ENCODE data around the gene ADGRG2.

Gene ADGRG2, protein sequence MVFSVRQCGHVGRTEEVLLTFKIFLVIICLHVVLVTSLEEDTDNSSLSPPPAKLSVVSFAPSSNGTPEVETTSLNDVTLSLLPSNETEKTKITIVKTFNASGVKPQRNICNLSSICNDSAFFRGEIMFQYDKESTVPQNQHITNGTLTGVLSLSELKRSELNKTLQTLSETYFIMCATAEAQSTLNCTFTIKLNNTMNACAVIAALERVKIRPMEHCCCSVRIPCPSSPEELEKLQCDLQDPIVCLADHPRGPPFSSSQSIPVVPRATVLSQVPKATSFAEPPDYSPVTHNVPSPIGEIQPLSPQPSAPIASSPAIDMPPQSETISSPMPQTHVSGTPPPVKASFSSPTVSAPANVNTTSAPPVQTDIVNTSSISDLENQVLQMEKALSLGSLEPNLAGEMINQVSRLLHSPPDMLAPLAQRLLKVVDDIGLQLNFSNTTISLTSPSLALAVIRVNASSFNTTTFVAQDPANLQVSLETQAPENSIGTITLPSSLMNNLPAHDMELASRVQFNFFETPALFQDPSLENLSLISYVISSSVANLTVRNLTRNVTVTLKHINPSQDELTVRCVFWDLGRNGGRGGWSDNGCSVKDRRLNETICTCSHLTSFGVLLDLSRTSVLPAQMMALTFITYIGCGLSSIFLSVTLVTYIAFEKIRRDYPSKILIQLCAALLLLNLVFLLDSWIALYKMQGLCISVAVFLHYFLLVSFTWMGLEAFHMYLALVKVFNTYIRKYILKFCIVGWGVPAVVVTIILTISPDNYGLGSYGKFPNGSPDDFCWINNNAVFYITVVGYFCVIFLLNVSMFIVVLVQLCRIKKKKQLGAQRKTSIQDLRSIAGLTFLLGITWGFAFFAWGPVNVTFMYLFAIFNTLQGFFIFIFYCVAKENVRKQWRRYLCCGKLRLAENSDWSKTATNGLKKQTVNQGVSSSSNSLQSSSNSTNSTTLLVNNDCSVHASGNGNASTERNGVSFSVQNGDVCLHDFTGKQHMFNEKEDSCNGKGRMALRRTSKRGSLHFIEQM

DNA sequence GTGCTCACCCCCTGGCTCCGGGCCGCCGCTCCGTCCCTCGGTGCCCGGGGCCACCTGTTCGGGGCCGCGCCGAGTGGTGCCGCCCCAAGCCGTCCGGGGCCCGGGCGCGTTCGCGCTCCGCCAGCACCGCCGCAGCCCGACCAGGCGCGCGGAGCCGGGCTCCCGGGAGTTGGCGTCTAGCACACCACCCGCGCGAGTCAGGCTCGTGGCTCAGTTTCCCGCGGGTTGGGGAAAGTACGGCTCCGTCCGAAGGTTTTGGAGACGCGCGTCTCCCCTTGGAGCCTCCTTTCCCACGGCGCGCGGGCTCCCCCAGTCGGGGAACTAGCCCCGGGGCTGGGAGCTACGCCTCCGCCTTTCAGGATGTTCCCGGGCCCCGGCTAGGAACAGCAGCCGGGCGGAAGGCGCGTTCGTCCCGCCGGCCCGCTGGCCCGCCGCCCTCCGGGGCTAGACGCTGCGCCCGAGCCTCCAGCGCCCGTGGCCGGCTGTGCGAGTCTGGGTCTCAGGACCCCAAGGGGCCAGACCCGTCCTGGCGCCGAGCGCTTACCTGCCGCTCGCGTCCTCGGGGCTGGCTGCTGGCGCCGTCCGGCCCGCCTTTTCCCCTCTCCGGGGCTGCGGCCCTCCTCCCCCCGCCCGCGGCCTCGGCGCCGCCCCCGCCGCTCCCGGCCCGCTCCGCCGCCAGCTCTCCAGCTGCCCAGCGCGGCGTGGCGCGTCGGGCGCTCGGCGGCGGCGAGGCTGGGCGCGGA is at the start of gene ADGRG2:
ADGRG2 (minus strand) TSS at position 571 of the 743 bp plus-strand sequence. CDS start 53,634 bp downstream, outside the sequence.
- DNase-seq: no peak

DNA sequence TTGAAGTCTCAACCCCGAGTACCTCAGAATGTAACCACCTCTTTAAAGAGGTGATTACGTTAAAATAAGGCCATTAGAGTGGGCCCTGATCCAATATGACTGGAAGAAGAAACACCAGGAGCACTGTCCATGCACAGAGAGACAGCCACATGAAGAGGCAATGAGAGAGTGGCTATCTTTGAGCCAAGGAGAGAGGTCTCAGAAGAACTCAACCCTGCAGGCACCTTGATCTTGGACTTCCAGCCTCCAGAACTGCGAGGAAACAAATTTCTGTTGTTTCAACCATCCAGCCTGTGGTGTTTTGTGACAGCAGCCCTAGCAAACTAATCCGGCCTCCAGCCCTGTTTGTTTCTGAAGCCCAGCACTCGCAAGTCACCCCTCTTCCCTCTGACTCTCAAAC is 46.3 kb upstream of the ADGRG2 start:
- DNase-seq: no peak

DNA sequence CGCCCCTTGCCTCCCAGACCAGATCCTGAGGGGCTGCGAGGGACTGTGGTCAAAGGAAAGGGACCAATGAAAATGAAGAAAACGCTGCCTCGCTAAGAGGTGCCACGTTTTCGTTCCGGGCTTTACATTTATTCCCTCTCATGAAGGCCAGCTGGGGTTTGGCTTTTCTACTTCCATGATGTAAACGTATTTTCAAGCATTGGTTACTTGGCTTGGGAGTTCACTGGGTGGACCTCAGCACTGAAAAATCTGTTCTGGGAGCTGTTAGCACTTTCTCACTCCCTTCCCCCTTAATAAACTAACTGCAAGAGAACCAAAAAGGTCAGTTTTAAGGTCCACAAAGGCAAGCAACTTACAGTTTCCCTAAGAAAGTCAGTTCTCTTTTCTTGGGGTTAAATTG is 40.6 kb upstream of the ADGRG2 start:
- no peak for DNase-seq

DNA sequence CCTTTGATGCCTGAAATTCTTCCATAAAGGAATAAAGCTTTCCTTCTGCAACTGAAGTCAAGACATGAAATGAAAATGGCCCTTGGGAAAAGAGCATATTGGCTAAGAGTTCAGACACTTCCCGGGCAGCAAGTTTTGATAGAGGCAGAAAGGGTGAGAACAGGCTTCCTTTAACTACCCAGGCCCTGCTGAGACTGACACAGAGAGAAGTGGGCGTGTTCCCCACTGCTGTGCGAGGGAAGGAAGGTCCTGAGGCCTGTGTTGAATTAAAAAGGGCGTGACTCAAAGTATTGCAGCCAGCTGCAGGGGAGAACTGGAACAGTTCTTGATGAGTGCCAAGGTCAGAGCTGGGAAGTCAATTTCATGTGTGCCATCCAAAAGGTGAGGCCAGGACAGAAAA is 33.9 kb upstream of the ADGRG2 start:
- DNase-seq: no peak

DNA sequence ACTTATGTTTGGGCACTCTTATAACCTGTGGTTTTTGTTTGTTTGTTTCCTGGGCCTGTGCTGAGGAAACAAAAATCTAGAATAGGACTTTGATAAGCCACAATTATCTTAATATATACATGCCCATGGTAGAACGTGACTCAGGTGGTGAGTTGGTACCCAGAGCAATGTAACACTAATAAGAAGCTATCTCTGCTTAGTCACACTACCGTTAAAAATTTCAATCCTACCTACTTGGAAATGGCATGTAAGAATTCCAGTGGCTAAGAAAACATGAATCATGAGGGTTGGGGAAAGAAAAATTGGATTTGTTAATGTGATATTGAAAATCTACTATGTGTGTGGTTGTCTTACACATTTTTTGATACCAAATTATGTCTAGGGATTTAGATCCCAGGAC is 30.5 kb upstream of the ADGRG2 start:
- no peak for DNase-seq

DNA sequence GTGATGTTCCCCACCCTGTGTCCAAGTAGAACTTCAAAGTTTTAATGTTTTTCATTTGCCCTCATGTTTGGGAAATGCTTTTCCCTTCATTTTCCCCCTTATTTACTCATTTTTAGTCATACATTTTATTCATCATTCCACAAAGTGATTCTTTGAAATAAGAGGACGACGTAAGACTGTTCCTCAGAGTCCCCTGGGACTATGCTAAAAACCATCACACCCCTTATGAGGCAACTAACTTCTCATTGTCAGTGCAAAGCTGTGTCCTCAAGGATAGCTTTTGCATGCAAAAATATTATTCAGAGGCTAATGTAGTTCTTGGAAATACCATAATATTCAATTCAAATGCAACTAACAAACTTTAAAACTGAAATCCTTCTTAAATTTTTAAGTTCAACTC is 14.8 kb upstream of the ADGRG2 start:
- no peak for DNase-seq

DNA sequence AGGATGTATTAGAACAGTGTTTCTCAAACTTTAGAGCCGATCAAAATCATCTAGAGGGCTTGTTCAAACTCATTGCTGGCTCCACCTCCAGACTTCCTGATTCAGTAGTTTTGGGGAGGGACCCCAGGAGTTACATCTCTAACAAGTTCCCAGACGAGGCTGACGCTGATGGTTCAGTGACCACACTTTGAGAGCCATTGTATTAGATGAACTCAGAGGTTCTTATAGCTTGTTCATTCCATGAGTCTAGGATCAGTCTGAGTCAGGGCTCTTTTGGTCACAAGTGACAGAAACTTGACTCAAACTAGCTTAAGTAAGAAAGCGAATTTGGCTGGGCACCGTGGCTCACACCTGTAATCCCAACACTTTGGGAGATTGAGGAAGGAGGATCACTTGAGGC is 11.5 kb upstream of the ADGRG2 start:
- DNase-seq: no peak

DNA sequence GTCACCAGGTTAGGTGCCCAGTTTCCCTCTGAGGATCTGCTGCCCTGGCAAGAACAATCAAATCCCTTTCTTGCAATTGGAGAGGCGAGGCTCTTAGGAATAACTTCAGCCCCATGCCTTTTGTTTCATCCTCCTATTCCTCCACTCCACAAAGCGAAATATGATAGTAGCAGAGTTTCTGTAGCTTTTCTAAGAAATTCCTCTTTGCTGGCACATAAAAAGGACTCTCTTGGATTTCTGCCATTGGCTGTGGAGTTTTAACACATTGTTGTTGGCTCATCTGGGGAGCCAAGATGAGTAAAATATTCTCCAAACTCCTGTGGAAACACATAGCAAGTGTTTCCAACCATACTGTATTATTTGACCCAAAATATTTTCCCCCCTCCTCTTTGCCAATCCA is 11.0 kb upstream of the ADGRG2 start:
- no peak for DNase-seq

DNA sequence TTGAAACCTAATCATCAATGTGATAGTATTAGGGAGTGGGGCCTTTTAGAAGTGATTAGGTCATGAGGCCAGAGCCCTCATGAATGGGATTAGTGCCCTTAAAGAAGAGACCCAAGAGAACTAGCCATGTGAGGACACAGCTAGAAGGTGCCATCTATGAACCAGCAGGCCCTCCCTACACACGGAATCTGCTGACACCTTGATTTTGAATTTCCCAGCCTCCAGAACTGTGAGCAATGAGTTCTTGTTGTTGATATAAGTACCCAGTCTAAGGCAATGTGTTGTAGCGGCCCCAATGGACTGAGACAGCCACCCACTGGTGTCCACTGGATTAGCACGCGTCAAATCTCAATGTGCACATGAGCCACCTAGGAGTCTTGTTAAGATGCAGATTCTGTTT is 8.4 kb upstream of the ADGRG2 start:
- no peak for DNase-seq

DNA sequence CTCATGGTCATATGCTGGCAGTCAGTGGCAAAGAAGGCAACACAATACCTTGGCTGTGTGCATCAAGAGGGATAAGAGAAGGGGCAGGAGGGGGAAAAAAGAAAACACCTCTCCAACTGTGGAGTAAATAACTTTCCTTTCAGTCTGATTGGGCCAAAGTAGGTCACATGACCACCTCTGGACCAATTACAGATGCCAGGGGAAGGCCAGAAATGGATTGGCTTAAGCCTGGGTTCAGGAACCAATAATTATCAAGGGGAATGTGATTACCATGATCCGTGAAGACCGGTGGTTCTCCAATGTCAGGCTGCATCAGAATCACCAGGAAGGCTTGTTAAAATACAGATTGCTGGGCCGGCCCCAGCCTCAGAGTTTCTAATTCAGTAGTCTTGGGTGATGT is 7.4 kb upstream of the ADGRG2 start:
- no peak for DNase-seq

DNA sequence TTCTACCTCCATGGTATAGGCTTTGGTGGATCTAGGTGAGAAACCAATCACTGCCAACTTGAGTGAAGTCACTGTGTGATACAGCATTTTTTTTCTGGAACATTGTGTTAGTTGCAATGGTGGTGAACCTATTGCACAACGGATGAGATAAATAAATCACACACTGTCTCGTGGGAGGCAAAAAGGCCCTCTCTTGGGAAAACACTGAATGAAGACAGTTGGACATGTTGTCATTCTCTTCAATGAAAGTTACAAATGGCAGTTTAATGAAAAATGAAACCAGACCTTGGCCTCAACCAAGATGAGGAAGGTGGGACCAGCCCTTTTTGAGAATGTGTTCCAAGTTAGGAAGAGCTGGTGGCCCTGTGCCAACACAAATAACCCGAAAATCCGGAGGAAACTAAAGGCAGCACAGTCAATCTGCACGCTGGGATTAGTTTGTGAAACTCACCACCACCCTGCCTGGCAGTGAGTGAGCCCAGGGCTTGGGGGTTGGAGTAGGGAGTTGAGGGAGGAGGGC is 5.4 kb upstream of the ADGRG2 start:
- no peak for DNase-seq

DNA sequence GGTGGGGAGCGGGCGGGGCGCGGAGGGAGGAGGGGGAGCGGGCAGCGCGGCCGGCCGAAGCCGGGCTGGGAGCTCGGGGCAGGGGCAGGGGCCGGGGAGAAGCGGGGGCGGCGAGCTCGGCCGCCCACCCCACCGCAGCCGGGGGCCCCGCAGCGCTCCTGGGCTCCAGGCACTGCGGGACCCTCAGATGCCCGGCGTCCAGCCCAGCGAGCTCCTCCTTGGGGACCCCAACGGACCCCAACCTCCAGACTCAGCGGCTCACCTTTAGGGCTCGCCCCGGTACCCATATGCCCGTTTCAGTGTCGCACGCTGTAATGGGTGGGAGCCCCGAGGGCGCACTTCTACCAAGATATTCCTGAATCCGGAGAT is 357 bp upstream of the ADGRG2 start:
- DNase-seq: no peak

DNA sequence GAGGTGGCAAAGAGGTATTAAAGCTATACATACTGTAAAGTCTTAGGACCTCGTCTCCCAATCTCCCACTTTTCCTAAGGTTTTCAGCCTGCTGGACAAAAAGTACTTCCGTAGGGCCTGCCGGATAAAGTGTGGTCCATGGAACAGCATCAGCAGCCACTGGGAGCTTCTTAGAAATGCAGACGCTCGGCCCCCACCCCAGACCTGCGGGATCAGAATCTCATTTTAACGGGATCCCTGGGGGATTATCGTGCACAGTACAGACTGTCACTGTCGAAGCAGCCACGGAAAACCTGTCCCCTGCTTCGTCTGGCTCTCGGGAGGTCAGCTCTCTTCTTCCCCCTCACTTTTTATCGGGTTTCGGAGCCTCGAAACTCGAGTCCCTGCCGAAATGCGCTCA is 802 bp downstream of the ADGRG2 start:
- DNase-seq: no peak

DNA sequence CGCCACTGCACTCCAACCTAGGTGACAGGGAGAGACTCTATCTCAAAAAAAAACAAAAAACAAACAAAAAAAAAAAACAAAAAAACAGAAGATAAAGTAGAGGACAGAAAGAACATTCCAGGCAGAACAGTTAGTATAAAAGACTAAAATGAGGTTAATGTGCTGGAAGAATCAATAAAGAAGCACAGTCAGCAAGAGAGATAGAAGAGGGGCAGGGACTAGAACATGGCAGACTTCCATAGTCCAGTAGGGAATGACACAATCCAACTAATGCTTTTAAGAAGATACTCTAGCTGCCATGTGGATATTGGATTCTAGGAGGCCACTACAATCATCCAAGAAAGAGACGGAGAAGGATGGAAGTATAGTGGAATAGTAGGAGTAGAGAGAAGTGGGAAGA is 11.6 kb downstream of the ADGRG2 start:
- no peak for DNase-seq

DNA sequence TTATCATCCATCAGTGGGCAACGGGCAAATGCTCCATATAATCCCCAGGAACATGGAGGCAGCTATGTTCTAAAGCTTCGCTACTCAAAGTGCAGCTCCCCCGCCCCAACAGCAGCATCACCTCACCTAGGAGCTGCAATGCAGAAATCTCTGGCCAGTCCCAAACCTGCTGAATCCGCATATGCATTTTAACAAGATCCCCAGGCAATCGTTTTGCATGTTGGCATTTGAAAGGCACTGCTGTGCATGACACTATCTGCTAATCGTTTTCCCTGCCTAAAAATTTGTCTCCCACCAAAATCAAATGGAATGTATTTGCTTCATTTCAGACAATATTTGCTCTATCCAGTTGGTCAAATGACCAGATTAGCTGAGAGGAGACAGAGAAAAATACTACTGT is 15.2 kb downstream of the ADGRG2 start:
- no peak for DNase-seq

DNA sequence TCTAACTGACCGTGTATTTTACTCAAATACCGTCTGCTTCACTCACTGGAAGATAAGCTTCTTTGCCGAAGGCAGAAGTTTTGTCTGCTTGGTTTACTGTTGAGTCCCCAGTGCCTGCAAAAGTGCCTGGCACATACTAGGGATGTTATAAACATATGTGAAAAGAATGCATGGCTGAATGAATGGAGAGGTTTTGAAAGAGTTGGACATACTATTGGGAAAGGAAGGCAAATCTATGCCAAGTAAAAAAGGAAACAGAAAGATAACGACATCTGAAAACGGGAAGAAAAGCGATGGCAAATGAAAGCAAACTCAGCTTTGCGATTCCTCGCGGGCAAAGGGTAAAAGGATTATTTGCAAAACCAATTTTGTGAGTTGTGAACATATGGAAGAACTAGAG is 21.7 kb downstream of the ADGRG2 start:
- no peak for DNase-seq

DNA sequence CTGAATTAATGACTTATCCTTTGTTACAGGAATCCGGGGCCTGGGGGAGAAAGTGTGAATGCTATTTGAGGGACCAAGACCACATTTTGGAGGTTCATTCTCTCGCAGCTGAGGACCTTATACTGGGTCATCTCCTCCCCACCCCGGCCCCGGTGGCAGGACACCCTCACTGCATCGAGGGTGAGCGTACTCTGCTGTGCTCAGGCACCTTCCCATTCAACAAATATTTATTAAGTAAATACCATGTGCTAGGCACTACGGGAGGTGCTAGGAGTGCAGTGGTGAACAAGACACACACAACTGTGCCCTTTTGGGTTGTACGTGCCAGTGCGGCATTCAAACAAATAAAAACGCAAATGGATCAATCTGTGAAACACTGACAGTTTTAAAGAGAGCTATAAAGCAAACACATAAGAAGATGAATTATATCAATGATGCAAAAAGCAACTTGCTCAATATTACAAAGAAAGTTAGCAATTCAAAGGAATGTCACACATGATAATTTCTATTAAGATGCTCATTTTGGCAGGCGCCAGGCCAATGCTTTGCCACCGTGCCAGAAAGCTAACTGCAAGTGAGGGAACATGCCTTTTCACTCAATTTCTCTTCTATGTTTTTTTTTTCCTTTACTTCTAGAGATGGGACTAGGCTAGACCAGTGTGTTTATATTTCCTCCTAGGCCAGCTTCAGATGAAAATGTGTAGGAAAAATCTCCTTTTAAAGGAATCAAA is 24.6 kb downstream of the ADGRG2 start:
- no peak for DNase-seq

DNA sequence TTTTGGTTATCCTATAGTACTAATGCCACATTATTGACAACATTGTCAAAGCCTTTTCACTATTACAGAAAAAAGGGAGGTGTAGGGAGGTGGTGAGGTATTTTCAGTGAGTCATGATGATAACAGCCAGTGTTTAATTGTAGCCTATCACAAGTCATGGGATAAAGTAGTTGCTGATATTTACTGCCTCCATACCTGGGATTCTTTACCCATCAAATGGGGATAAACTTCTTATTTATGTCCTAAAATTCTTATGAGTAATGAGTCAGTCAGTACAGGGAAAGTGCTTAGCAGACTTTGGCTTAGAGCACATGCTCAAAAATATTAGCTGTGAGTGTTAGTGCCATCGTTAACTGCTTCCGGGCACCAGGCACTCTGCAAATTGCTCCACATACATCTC is 25.7 kb downstream of the ADGRG2 start:
- no peak for DNase-seq

DNA sequence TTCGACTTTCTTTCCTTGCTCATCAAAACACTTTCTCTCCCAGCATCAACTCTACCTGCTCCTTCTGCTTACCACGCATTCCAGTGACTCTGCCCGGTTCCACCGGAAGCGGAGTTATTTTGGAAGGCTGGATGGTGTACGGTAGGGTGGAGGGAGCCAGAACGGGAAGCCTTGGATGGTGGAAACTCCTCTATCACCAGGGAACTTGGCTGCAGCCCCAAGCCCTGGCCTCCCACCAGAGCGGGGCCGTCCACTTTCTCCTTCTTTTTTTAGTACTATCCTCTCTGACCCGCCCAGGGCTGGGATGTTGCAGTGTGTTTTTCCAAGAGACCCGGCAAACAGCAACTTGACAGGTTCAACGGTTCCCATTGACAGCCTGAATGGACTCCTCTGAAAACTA is 27.6 kb downstream of the ADGRG2 start:
- DNase-seq: no peak

DNA sequence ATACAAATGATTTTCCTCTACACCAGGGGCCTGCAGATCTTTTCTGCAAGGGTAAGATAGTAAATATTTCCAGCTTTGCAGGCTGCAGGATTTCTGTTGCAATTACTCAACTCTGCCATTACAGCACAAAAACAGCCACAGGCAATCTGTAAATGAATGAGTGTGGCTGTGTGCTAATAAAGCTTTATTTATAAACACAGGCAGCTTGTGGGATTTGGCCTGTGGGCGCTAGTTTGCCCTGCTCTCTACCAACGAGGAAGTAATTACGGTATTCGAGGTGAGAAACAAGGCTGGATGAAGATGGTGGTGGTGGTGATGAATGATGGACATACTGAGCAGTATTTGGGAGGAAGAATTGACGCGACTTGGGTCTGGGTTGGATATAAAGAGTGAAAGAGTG is 30.7 kb downstream of the ADGRG2 start:
- DNase-seq: no peak

DNA sequence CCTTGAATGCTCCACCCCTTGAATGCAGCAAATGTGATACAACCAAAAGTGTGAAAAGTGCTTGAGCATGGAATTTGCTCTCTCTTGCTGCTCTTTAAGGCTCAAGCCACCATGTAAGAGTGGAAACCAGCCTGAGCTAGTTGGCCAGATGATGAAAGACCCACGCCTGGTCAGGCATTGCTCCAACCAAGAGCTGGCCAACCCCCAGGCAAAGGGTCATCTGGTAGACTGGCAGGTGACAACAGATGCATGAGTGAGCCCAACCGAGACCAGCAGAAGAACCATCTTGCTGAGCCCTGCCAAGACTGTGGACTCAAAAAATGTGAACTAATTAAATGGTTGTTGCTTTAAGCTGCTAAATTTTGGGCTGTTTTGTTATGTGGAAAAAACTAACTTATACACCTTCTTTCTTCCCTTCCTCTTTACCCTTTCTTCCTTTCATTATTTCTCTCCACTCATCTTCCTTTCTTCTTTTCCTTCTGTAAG is 32.7 kb downstream of the ADGRG2 start:
- no peak for DNase-seq

DNA sequence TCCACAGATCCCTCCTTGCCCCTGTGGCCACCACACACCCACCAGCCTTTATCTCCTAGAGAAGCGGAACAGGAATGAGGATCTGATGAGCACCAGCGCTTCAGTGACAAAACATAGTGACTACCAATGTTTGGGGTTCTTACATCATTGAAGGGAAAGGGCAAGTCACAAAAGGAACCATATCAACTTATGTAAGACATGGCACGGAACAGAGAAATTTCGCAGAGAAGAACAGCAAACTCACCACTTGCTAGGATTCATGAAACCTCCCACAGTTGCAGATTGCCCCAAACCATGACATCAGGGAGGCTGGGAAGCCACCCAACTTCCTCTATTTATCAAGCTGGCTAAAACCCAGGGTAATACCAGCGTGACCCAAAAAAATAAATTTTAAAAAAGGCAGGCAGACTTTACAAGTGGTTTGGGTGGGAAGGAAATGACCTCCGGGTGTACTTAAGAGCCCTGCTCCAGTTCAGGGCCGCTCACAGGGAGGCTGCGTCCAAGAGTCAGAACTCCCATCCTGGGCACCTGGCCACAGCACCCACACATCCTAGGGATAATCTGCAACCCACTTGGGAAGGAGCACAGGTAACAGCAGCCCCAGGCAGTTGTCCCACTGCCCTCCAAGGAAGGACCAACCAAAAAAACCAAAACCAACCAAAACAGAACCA is 36.0 kb downstream of the ADGRG2 start:
- no peak for DNase-seq

Data from NCI-H2171 treated with DMSO at 0.1 percent for 48 hours (cell line).